ENCODE data around the gene APBA1. TPM values are rescaled to one million over a fixed set of nuclear protein-coding genes. Genes with fewer than 3 reads are reported as not detected.

The APBA1 gene
- total RNA-seq, 1 donor from 2014 or later: under 0.01 TPM

DNA sequence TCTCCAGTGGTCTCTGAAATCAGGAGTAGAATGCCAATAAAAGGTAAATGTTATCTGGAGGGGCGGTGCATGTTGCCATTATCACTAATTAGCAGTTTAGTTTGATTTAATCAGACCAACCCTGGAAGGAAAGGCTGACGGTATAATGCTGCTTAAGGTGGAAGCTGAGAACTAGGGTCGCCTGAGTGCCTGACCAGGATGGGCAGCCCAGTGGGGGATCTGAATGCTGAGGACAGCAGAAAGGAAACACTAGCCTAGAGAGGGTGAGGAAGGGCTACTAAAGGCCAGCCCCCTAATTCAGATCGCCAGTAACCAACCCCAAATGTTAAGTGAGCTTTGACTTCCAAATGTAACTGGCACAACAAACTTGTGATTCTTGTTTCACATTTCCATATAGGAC lies 172.2 kb downstream of the APBA1 start:
- TF ChIP-seq, protein P1, sequence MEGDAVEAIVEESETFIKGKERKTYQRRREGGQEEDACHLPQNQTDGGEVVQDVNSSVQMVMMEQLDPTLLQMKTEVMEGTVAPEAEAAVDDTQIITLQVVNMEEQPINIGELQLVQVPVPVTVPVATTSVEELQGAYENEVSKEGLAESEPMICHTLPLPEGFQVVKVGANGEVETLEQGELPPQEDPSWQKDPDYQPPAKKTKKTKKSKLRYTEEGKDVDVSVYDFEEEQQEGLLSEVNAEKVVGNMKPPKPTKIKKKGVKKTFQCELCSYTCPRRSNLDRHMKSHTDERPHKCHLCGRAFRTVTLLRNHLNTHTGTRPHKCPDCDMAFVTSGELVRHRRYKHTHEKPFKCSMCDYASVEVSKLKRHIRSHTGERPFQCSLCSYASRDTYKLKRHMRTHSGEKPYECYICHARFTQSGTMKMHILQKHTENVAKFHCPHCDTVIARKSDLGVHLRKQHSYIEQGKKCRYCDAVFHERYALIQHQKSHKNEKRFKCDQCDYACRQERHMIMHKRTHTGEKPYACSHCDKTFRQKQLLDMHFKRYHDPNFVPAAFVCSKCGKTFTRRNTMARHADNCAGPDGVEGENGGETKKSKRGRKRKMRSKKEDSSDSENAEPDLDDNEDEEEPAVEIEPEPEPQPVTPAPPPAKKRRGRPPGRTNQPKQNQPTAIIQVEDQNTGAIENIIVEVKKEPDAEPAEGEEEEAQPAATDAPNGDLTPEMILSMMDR (IDR thresholded peaks at IDR 0.05; ENCODE audit: insufficient read depth, low read length, severe bottlenecking): no peak
- Histone ChIP-seq H3K36me3 (ENCODE audit: control insufficient read depth, insufficient read depth, low read length) (no peaks in the 10 kb centered on the region), H3K27me3 (ENCODE audit: control insufficient read depth, insufficient read depth, low read length) (no peaks in the 10 kb centered on the region), H3K4me3 (ENCODE audit: low read depth, low read length) (no peak overlapping the region)
- DNase-seq (ENCODE audit: low read depth): no peak
- FAIRE-seq: no peak

DNA sequence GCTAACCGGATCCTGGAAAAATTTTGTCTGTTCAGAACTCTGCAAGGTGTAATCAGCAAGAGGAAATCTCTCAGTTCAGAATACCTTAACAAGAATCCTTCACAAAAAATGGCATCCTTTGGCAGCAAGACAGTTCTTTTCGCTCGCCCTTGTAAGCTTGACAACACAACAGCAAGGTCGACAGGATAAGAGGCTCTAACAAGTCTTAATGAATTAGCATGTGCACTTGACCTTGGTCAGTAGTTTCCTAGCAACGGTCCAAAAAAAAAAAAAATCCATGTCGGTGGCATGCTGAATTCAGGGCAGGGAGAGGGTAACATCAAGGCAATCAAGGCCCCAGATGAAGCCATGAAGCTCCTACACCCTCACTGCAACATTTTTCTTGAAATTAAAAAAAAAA lies 172.8 kb downstream of the APBA1 start:
- no peak for FAIRE-seq
- Histone ChIP-seq H3K27me3 (ENCODE audit: control insufficient read depth, insufficient read depth, low read length) (no peaks in the 10 kb centered on the region), H3K36me3 (ENCODE audit: control insufficient read depth, insufficient read depth, low read length) (no peaks in the 10 kb centered on the region), H3K4me3 (ENCODE audit: low read depth, low read length) (no peak overlapping the region)
- no peak for DNase-seq (ENCODE audit: low read depth)
- TF ChIP-seq, protein P1 (IDR thresholded peaks at IDR 0.05; ENCODE audit: insufficient read depth, low read length, severe bottlenecking): no peak

DNA sequence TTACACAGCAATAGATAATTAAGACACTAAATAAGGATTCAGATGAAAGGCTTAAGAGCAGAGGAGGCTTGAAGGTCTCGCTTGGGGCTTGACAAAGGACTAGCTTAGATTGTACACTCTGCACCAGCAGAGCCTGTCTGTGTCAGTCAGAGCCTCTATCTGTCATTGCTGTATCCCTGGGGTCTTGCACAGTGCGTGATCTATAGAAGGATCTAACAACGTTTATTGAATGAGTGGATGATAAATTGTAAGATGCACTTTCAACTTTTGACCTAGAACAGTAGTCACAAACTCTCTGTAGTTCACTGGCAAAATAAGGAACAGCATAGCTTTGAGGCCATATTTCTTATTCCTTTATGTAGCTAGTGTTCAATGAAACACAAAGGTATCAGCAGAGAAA lies 173.7 kb downstream of the APBA1 start:
- Histone ChIP-seq H3K36me3 (ENCODE audit: control insufficient read depth, insufficient read depth, low read length) (no peaks in the 10 kb centered on the region), H3K4me3 (ENCODE audit: low read depth, low read length) (no peak overlapping the region), H3K27me3 (ENCODE audit: control insufficient read depth, insufficient read depth, low read length) (no peaks in the 10 kb centered on the region)
- FAIRE-seq (no peak), DNase-seq (ENCODE audit: low read depth) (no peak)
- TF ChIP-seq, protein P1 (IDR thresholded peaks at IDR 0.05; ENCODE audit: insufficient read depth, low read length, severe bottlenecking): no peak

DNA sequence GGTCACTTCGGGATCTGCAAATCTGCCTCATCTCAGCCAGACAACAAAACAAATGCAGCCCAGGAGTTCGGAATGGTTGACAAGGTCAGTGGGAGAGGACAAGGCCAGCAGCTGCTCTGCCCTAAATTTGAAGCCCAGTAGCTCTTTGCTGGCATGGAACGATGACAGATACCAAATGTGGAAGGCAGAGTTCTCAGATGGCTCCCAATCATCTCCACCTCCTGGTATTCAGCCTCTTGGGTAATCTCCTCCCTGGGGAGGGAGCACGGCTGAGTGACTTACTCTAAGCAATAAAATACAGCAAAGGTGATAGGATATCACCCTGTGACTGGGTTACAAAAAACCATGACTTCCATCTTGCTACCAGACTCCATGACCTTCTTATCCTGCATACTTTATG lies 174.4 kb downstream of the APBA1 start:
- Histone ChIP-seq H3K27me3 (ENCODE audit: control insufficient read depth, insufficient read depth, low read length) (no peaks in the 10 kb centered on the region), H3K4me3 (ENCODE audit: low read depth, low read length) (no peak overlapping the region), H3K36me3 (ENCODE audit: control insufficient read depth, insufficient read depth, low read length) (no peaks in the 10 kb centered on the region)
- DNase-seq (ENCODE audit: low read depth): no peak
- no peak for FAIRE-seq
- TF ChIP-seq, protein P1 (IDR thresholded peaks at IDR 0.05; ENCODE audit: insufficient read depth, low read length, severe bottlenecking): no peak

DNA sequence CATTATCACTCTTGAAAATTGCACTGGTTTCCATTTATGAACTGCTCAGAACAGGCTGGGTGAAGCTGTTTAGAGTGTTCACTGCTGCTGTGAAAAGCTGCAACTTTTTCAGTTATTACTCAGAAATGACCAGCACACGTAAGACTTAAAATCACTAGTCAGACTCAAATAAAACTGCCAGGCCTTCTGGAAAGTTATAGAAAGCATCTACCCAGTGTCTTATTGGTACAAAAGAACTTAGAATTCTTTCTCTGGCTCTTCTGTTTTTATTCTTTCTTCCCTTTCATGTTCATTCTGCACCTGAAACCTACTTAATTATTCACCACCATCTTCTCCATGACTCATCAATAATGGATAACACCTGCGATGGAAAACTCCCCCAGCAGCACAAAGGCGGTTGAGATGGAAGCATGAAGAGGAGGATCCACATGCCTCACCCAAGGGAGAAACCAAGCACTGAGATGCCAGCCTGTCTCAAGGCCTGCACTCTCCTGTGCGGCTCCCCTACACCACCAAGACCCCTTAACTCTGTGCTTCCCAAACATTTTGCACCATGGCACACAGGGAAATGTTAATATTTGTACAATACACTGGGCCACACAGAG lies 175.2 kb downstream of the APBA1 start:
- FAIRE-seq (no peak), DNase-seq (ENCODE audit: low read depth) (no peak)
- Histone ChIP-seq H3K36me3 (ENCODE audit: control insufficient read depth, insufficient read depth, low read length) (no peaks in the 10 kb centered on the region), H3K27me3 (ENCODE audit: control insufficient read depth, insufficient read depth, low read length) (no peaks in the 10 kb centered on the region), H3K4me3 (ENCODE audit: low read depth, low read length) (no peak overlapping the region)
- TF ChIP-seq, protein P1 (IDR thresholded peaks at IDR 0.05; ENCODE audit: insufficient read depth, low read length, severe bottlenecking): no peak

DNA sequence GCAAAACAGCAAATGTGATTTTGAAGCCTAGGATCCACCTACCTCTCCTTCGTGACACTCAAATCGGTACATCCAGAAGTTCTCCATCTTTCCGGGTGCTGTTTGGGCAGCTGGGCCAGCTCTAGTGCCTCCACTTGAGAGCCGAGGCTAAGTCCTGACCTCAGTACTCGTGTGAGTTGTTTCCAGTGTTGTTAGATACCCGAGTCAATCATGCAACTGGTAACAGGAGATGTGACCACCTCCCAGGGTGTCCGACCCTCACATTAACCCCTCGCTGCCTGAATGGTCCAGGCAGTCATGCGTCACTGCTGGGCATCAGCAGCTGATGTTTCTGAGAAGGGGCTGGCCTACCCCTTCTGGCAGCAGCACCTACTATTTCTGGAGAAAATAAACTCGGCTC lies 176.9 kb downstream of the APBA1 start:
- TF ChIP-seq, protein P1 (IDR thresholded peaks at IDR 0.05; ENCODE audit: insufficient read depth, low read length, severe bottlenecking): no peak
- H3K36me3 ChIP-seq (ENCODE audit: control insufficient read depth, insufficient read depth, low read length): no peaks in the 10 kb centered on the region
- FAIRE-seq (peak; percentile 79), DNase-seq (ENCODE audit: low read depth) (no peak)
- no peak overlapping the region for H3K4me3 ChIP-seq (ENCODE audit: low read depth, low read length)
- no peaks in the 10 kb centered on the region for H3K27me3 ChIP-seq (ENCODE audit: control insufficient read depth, insufficient read depth, low read length)

All from bronchial epithelial cell (primary cell).